ENCODE measurements around the gene NFIA. TPM values are rescaled to one million over a fixed set of nuclear protein-coding genes. Genes with fewer than 3 reads are reported as not detected.

Gene NFIA
- total RNA-seq, 1 experiment from 2014 or later, result 20.9 TPM

GRCh38 chr1:61174060-61174795 lies 91.9 kb downstream of the NFIA start:
- no peaks in the 10 kb centered on the region for H3K9me3 ChIP-seq (ENCODE audit: control insufficient read depth, insufficient read depth, low read depth, low read length)
- no peak for TF ChIP-seq REST (IDR thresholded peaks at IDR 0.05; ENCODE audit: insufficient read depth in 1 of 2, low read depth in 2 of 2, low read length in 1 of 2)
- ChIA-PET CTCF (no interaction called here), POLR2A (interaction anchor here (0.5 kb wide), 1 partner anchor 198 kb away, joined by 3 read pairs; no protein-coding TSS in a partner anchor)
- in situ Hi-C loops (cut with HindIII; ENCODE audit: low pct_unique_long_range_greater_than_20kb, low sequenced_read_pairs) (no loop called here), intact Hi-C loops (cut with micrococcal nuclease; ENCODE audit: unreplicated experiment) (no loop called here)
- H3K36me3 ChIP-seq (ENCODE audit: control insufficient read depth, insufficient read depth, low read length), result no peaks in the 10 kb centered on the region
- no peak overlapping the region for H3K27ac ChIP-seq (ENCODE audit: low read length)
- ATAC-seq, result no peak
- H3K27me3 ChIP-seq (ENCODE audit: control insufficient read depth, insufficient read depth, low read length), result no peaks in the 10 kb centered on the region
- DNase-seq (ENCODE audit: low read depth, low spot score), result no peak
- H3K4me3 ChIP-seq (ENCODE audit: low read depth in 2 of 2, low read length in 2 of 2), result no peak overlapping the region
- peaks cover 12% of the 10 kb centered on the region for H3K4me1 ChIP-seq (ENCODE audit: control insufficient read depth, insufficient read depth, low read length)
- no TSS peak for BruUV-seq (replicated peaks)

GRCh38 chr1:61175976-61176375 lies 93.6 kb downstream of the NFIA start:
- H3K27ac ChIP-seq (ENCODE audit: low read length), result no peak overlapping the region
- intact Hi-C loops (cut with micrococcal nuclease; ENCODE audit: unreplicated experiment), result no loop called here
- no peaks in the 10 kb centered on the region for H3K27me3 ChIP-seq (ENCODE audit: control insufficient read depth, insufficient read depth, low read length)
- no peaks in the 10 kb centered on the region; the same call in 1 of the 2 replicates for H3K4me1 ChIP-seq (ENCODE audit: control insufficient read depth, insufficient read depth, low read length)
- no TSS peak for BruUV-seq (replicated peaks)
- no peaks in the 10 kb centered on the region for H3K36me3 ChIP-seq (ENCODE audit: control insufficient read depth, insufficient read depth, low read length)
- CTCF ChIA-PET, result no interaction called here
- POLR2A ChIA-PET, result no interaction called here
- DNase-seq (ENCODE audit: low read depth, low spot score), result no peak
- in situ Hi-C loops (cut with HindIII; ENCODE audit: low pct_unique_long_range_greater_than_20kb, low sequenced_read_pairs), result no loop called here
- ATAC-seq, result no peak
- TF ChIP-seq REST (IDR thresholded peaks at IDR 0.05; ENCODE audit: insufficient read depth in 1 of 2, low read depth in 2 of 2, low read length in 1 of 2) (no peak), TCF7L2 (IDR thresholded peaks at IDR 0.05; ENCODE audit: low read depth, low read length) (no peak), SIN3A (IDR thresholded peaks at IDR 0.05; ENCODE audit: borderline replicate concordance, insufficient read depth, low read depth, low read length) (no peak), POLR2AphosphoS5 (IDR thresholded peaks at IDR 0.05; ENCODE audit: low read depth, low read length) (no peak), CTCF (IDR thresholded peaks at IDR 0.05) (no peak)
- no peak overlapping the region for H3K4me3 ChIP-seq (ENCODE audit: low read depth in 2 of 2, low read length in 2 of 2)
- H3K9me3 ChIP-seq (ENCODE audit: control insufficient read depth, insufficient read depth, low read depth, low read length), result no peaks in the 10 kb centered on the region

Data from Panc1 (cell line).